ENCODE measurements around the gene SMAD3.

The SMAD3 gene

GRCh38 chr15:67059127-67059553, 6.3 kb upstream of the SMAD3 start:
- no peak overlapping the region for H3K27ac ChIP-seq
- TF ChIP-seq CTCF (conservative IDR thresholded peaks at IDR 0.05): no peak

- TF ChIP-seq CTCF (conservative IDR thresholded peaks at IDR 0.05): no peak
Observed at GRCh38 chr15:67061811-67062368, 3.5 kb upstream of the SMAD3 start.

GRCh38 chr15:67062369-67062985, 2.9 kb upstream of the SMAD3 start:
- H3K27ac ChIP-seq: no peak overlapping the region
- no peak for TF ChIP-seq CTCF (conservative IDR thresholded peaks at IDR 0.05)

More at GRCh38 chr15:67061811-67062368, 3.5 kb upstream of the SMAD3 start:
- no peak overlapping the region for H3K27ac ChIP-seq

GRCh38 chr15:67063689-67064606, 1.5 kb upstream of the SMAD3 start:
- TF ChIP-seq CTCF (conservative IDR thresholded peaks at IDR 0.05): no peak

GRCh38 chr15:67064607-67065530, 533 bp upstream of the SMAD3 start:
- no peak for TF ChIP-seq CTCF (conservative IDR thresholded peaks at IDR 0.05)
- H3K27ac ChIP-seq: peak overlapping the region; percentile 76

More at GRCh38 chr15:67063689-67064606, 1.5 kb upstream of the SMAD3 start:
- H3K27ac ChIP-seq: no peak overlapping the region

- TF ChIP-seq CTCF (conservative IDR thresholded peaks at IDR 0.05): no peak; the same call in 1 of the 2 replicates
- H3K27ac ChIP-seq: peak overlapping the region; percentile 76
Observed at GRCh38 chr15:67066041-67066958, 898 bp downstream of the SMAD3 start.

Measured in VCaP (cell line).